K562 (cell line): Measurements from ENCODE around the gene KCTD13. TPM values are rescaled to one million over a fixed set of nuclear protein-coding genes. Genes with fewer than 3 reads are reported as not detected.

Experiments
- ATF1 ChIP-seq, 2 experiments: fragments of 450-650 bp in 1 of 2; IDR thresholded peaks; 2 replicates each; pipeline ENCODE4 v1.6.1; 2016; ENCODE audit warnings: missing compliant biosample characterization in 1 of 2, missing genetic modification characterization in 1 of 2
- CBX2 ChIP-seq: fragments of 200-600 bp; sonication (generic); IDR thresholded peaks from one replicate; pipeline ENCODE4 v1.6.1; 2012; ENCODE audit warnings: mild to moderate bottlenecking, low read length, inconsistent platforms; ENCODE audit not compliant: insufficient read depth, poor library complexity, severe bottlenecking
- EZH2 ChIP-seq: IDR thresholded peaks from 2 replicates; pipeline ENCODE4 v1.6.1; 2012; ENCODE audit warnings: low read depth, mild to moderate bottlenecking, inconsistent platforms, low read length, borderline replicate concordance
- HOXB6 ChIP-seq: fragments of 250-450 bp; sonication (Bioruptor Pico); IDR thresholded peaks from 2 replicates; pipeline ENCODE4 v1.5.1; 2022; ENCODE audit warnings: mild to moderate bottlenecking, borderline replicate concordance
- NONO ChIP-seq, 2 experiments: fragments of 200-400 bp in 1 of 2; fragments of 450-650 bp in 1 of 2; formaldehyde crosslinking in 1 of 2; IDR thresholded peaks; 2 replicates each; pipeline ENCODE4 v1.6.1; 2017; ENCODE audit warnings: low read depth in 2 of 2, mild to moderate bottlenecking in 2 of 2, moderate library complexity in 2 of 2, low read length in 1 of 2
- RBM25 ChIP-seq: fragments of 200-400 bp; formaldehyde crosslinking; IDR thresholded peaks from 2 replicates; pipeline ENCODE4 v1.6.1; 2018; ENCODE audit warnings: low read length, low read depth, moderate library complexity; ENCODE audit not compliant: severe bottlenecking
- RFX5 ChIP-seq: IDR thresholded peaks from 2 replicates; pipeline ENCODE4 v1.6.1; 2011; ENCODE audit warnings: low read depth, mild to moderate bottlenecking, improper control_type of control experiment, low read length
- SIX5 ChIP-seq, 2 experiments: IDR thresholded peaks; 2 replicates each; pipeline ENCODE4 v1.6.1; 2011; ENCODE audit warnings: low read length in 2 of 2, borderline replicate concordance in 1 of 2, low read depth in 1 of 2, mild to moderate bottlenecking in 1 of 2, moderate library complexity in 1 of 2; ENCODE audit not compliant: insufficient read depth in 1 of 2
- SNIP1 ChIP-seq: fragments of 450-650 bp; IDR thresholded peaks from 2 replicates; pipeline ENCODE4 v1.7.1; 2017; ENCODE audit warnings: low read depth, mild to moderate bottlenecking
- STAT5A ChIP-seq: IDR thresholded peaks from 2 replicates; pipeline ENCODE4 v1.6.1; 2012; ENCODE audit warnings: low read length, inconsistent platforms, borderline replicate concordance
- TARDBP ChIP-seq: fragments of 450-650 bp; IDR thresholded peaks from 2 replicates; pipeline ENCODE4 v1.6.1; 2016
- TFAM ChIP-seq: fragments of 250-450 bp; sonication (Bioruptor Pico); conservative IDR thresholded peaks from 2 replicates; pipeline ENCODE4 v1.5.0; 2021; ENCODE audit warnings: mild to moderate bottlenecking, moderate library complexity
- TRIM25 ChIP-seq: fragments of 450-650 bp; IDR thresholded peaks from 2 replicates; pipeline ENCODE4 v1.7.0; 2016; ENCODE audit warnings: borderline replicate concordance
- U2AF2 ChIP-seq: fragments of 200-400 bp; formaldehyde crosslinking; optimal IDR thresholded peaks from 2 replicates; pipeline ENCODE3; 2017; ENCODE audit warnings: low read depth, mild to moderate bottlenecking, low read length
- ZNF696 ChIP-seq: fragments of 250-450 bp; sonication (Bioruptor Pico); conservative IDR thresholded peaks from 2 replicates; pipeline ENCODE4 v1.4.0; 2020; ENCODE audit warnings: mild to moderate bottlenecking, moderate library complexity
- polyA plus RNA-seq, 8 experiments: library from polyadenylated mRNA; depleted of rRNA in 4 of 8; stranded (reverse) in 5 of 8; unstranded in 3 of 8; fragments of >200 nt; fragmentation: Nextera tagmentation in 2 of 8; fragmentation: Illumina TruSeq in 1 of 8; extraction: Ambion mirVana in 2 of 8; extraction: Trizol in 1 of 8; gene quantifications; 2 replicates each; pipeline versions ENCODE4 v1.2.1 to v1.2.3, GENCODE V29; 2011 to 2014; ENCODE audit warnings: inconsistent platforms in 1 of 8, missing spikeins in 1 of 8
- total RNA-seq, 7 experiments: library from RNA; depleted of rRNA in 6 of 7; stranded (reverse); fragments of >200 nt in 6 of 7; fragmentation: Illumina TruSeq in 2 of 7; extraction: Trizol in 2 of 7; gene quantifications; 2 replicates each; pipeline versions ENCODE4 v1.2.1 to v1.2.3, GENCODE V29; 2011 to 2021; ENCODE audit warnings: low replicate concordance in 1 of 7
- TF ChIP-seq, protein P1 (sequence below), 3 experiments: IDR thresholded peaks in 2 of 3; conservative IDR thresholded peaks in 1 of 3; 2 replicates each; pipeline ENCODE4 v1.5.1; 2011 to 2012; ENCODE audit warnings: low read length in 3 of 3, mild to moderate bottlenecking in 3 of 3, control low read depth in 2 of 3, improper control_type of control experiment in 1 of 3, inconsistent platforms in 1 of 3, low read depth in 1 of 3, mixed read lengths in 1 of 3, moderate library complexity in 1 of 3; ENCODE audit not compliant: insufficient read depth in 2 of 3
- TF ChIP-seq, protein P2 (sequence below): sonication (generic); formaldehyde crosslinking; IDR thresholded peaks from 2 replicates; pipeline ENCODE4 v1.8.1; 2023; ENCODE audit warnings: mild to moderate bottlenecking, missing genetic modification reagents
- TF ChIP-seq, protein P3 (sequence below): fragments of 250-450 bp; sonication (Bioruptor Pico); IDR thresholded peaks from 2 replicates; pipeline ENCODE4 v1.8.0; 2022; ENCODE audit warnings: inconsistent platforms

KCTD13 gene
- total and polyA plus RNA-seq, 9 of the 15 experiments (the other 6 are each of a cell fraction or from before 2014, with no cell fraction given), result 1.0 to 20.6 (median 9.8) TPM

DNA sequence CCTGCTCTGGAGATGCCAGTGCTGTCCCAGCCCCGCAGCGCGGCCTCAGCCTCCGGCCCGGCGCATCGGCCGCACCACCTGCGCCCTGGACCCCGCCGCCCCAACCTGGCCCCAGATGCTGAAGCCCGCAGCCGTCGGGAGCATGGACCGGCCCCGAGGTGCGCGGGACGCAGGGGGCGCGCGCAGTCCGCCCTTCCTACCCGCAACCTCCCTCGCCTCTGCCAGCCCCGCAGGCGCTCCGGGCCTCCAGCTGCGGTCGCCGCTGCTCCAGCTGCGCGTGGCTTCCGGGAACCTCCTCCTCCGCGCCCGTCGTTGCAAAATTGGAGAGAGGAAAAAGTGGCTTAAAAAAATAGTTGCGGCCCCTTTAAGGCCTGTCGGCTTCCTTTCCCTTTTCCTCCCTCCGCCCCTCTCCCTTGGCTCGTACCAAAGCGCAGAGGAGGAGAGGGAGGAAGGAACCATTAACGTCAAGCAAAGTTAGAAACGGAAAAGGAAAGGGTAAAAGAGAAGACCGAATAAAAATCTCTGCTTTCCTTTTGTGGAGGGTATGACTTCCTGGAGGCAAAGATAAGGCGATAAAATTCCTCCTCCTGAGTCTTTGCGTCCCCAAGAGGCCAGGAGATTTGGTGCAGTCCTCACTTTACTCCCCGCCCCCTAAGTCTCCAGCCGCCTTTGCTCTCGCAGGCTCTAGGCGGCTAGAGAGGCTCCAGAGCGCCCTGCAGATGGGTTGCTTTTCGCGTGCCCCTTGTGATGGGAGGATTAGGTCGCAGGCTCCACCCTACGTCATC lies 63.0 kb downstream of the KCTD13 start, which contains the start of gene CDIPT (continued):
- TF ChIP-seq, protein P1, sequence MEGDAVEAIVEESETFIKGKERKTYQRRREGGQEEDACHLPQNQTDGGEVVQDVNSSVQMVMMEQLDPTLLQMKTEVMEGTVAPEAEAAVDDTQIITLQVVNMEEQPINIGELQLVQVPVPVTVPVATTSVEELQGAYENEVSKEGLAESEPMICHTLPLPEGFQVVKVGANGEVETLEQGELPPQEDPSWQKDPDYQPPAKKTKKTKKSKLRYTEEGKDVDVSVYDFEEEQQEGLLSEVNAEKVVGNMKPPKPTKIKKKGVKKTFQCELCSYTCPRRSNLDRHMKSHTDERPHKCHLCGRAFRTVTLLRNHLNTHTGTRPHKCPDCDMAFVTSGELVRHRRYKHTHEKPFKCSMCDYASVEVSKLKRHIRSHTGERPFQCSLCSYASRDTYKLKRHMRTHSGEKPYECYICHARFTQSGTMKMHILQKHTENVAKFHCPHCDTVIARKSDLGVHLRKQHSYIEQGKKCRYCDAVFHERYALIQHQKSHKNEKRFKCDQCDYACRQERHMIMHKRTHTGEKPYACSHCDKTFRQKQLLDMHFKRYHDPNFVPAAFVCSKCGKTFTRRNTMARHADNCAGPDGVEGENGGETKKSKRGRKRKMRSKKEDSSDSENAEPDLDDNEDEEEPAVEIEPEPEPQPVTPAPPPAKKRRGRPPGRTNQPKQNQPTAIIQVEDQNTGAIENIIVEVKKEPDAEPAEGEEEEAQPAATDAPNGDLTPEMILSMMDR (IDR thresholded peaks at IDR 0.05 in 2 of 3, conservative IDR thresholded peaks at IDR 0.05 in 1 of 3; ENCODE audit: insufficient read depth in 2 of 3, low read depth in 1 of 3, low read length in 3 of 3), result peak; percentile 87 to 91 (median 90)
- no peak for TF ChIP-seq CBX2
- no peak for TF ChIP-seq RBM25
- TF ChIP-seq RFX5, result no peak
- TF ChIP-seq SNIP1, result peak; percentile 97
- TF ChIP-seq SIX5 (IDR thresholded peaks at IDR 0.05; ENCODE audit: borderline replicate concordance in 1 of 2, insufficient read depth in 1 of 2, low read depth in 1 of 2, low read length in 2 of 2), result peak; percentile 36 to 50; a peak in 3 of 4 replicates
- TF ChIP-seq HOXB6, result no peak
- no peak for TF ChIP-seq STAT5A
- TF ChIP-seq, protein P2, sequence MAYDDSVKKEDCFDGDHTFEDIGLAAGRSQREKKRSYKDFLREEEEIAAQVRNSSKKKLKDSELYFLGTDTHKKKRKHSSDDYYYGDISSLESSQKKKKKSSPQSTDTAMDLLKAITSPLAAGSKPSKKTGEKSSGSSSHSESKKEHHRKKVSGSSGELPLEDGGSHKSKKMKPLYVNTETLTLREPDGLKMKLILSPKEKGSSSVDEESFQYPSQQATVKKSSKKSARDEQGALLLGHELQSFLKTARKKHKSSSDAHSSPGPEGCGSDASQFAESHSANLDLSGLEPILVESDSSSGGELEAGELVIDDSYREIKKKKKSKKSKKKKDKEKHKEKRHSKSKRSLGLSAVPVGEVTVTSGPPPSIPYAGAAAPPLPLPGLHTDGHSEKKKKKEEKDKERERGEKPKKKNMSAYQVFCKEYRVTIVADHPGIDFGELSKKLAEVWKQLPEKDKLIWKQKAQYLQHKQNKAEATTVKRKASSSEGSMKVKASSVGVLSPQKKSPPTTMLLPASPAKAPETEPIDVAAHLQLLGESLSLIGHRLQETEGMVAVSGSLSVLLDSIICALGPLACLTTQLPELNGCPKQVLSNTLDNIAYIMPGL (CRISPR knock-in tag), result no peak; the same call in 1 of the 2 replicates
- no peak for TF ChIP-seq ATF1 (CRISPR knock-in tag; IDR thresholded peaks at IDR 0.05)
- TF ChIP-seq ATF1 (tag; IDR thresholded peaks at IDR 0.05), result peak; percentile 96; the same call in 1 of the 2 replicates
- peak in 1 of 2 experiments; percentile 100; a peak in 2 of 4 replicates for TF ChIP-seq NONO (IDR thresholded peaks at IDR 0.05; ENCODE audit: low read depth in 2 of 2, low read length in 1 of 2)
- TF ChIP-seq ZNF696, result no peak
- TF ChIP-seq TFAM (CRISPR knock-in tag), result no peak
- TF ChIP-seq, protein P3, sequence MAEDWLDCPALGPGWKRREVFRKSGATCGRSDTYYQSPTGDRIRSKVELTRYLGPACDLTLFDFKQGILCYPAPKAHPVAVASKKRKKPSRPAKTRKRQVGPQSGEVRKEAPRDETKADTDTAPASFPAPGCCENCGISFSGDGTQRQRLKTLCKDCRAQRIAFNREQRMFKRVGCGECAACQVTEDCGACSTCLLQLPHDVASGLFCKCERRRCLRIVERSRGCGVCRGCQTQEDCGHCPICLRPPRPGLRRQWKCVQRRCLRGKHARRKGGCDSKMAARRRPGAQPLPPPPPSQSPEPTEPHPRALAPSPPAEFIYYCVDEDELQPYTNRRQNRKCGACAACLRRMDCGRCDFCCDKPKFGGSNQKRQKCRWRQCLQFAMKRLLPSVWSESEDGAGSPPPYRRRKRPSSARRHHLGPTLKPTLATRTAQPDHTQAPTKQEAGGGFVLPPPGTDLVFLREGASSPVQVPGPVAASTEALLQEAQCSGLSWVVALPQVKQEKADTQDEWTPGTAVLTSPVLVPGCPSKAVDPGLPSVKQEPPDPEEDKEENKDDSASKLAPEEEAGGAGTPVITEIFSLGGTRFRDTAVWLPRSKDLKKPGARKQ (CRISPR knock-in tag), result no peak
- no peak for TF ChIP-seq EZH2
- no peak for TF ChIP-seq U2AF2
- TF ChIP-seq TARDBP, result peak; percentile 44; the same call in 1 of the 2 replicates
- 0 out of 2 replicates have a peak, but pooled peaks have one; percentile 18 for TF ChIP-seq TRIM25
